GM18519 (cell line): ENCODE data around the gene HLA-DQB1.
"Not testable (repeated sequence)": the region's sequence is repeated elsewhere in the genome, so short reads cannot be mapped to it uniquely, and the experiment has no call there.

Experiments used
- ATAC-seq: cut with Tn5 transposase; IDR thresholded peaks from one replicate; pipeline ENCODE4 v1.9.1; 2021; ENCODE audit warnings: mild to moderate bottlenecking, moderate library complexity; ENCODE audit not compliant: unreplicated experiment, low FRiP score

HLA-DQB1 gene

DNA sequence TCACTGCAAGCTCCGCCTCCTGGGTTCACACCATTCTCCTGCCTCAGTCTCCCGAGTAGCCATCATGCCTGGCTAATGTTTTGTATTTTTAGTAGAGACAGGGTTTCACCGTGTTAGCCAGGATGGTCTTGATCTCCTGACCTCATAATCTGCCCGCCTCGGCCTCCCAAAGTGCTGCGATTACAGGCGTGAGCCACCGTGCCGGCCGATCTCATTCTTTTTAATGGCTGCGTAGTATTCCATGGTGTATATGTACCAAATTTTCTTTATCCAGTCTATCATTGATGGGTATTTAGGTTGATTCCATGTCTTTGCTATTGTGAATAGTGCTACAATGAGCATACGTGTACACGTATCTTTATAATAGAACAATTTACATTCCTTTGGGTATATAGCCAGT lies 36.7 kb downstream of the HLA-DQB1 start:
- not testable (repeated sequence) for ATAC-seq

DNA sequence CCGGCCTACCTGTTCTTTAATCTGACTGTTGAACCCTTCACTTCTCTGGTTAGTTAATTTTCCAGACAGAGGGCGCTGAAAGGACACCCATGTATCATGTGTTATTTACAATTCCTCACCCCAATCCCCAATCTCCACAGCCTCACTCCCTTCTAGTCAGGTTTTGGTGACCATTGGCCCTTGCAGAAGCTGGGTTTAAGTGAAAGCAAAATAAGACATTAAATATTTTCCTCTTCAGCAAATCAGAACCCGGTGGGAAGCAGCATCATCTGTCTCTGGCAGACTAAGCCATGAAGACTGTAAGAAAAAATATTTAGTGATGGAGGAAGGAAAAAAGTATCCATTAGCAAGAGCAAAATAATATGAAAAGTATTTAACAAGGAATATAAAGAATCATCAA lies 38.6 kb downstream of the HLA-DQB1 start:
- no peak for ATAC-seq

DNA sequence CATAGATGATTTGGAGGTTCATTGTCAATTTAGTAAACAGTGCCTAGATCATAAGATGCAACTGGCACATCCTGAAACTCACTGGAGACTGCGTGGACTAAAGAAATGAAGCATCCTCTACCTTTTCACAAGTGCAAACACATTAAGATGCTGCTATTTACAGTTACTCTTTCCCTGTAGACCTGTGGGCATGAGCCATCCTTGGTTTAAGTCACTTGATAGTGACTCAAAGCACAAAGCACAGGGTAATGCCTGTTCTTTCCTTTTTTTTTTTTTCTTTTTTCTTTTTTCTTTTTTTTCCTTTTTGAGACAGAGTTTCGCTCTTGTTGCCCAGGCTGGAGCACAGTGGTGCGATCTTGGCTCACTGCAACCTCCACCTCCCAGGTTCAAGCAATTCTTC lies 39.2 kb downstream of the HLA-DQB1 start:
- no peak for ATAC-seq

DNA sequence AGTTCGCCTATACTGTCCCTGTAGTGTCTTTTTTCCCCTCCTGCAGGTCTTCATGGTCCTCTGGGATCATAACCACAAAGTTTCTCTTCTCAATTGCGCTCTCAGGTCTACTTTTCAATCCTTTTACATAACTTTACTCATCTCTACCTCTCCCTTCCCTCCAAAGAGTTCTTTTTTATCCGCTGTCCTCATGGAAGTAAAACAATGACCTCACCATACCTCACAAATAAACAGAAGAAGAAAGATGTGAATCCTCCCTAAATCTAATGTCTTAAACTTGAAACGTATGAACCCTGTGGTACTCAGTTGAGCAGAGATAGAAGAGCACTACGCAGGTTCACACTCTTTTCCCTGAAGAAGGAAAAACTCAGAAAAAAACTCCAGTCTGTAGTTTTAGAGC lies 41.3 kb downstream of the HLA-DQB1 start:
- no peak for ATAC-seq

- ATAC-seq = no peak
These were observed 41.9 kb downstream of the HLA-DQB1 start for GRCh38 chr6:32624565-32624964.

DNA sequence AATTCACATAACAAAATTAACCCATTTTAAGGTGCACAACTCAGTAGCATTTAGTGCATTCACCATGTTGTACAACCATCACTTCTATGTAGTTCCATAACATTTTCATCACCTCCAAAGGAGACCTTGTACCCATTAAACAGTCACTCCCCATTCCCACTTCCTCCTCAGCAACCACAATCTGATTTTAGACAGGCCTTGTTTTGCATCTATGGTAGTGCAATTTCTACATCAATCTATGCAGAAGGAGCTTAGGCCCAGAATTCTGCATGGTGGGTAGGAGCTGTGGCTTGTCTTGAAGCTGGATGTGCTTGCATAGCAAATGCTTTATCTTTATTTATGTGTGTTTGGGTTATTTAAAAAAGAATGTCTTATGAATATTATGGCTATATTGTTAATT lies 42.8 kb downstream of the HLA-DQB1 start:
- ATAC-seq = no peak

DNA sequence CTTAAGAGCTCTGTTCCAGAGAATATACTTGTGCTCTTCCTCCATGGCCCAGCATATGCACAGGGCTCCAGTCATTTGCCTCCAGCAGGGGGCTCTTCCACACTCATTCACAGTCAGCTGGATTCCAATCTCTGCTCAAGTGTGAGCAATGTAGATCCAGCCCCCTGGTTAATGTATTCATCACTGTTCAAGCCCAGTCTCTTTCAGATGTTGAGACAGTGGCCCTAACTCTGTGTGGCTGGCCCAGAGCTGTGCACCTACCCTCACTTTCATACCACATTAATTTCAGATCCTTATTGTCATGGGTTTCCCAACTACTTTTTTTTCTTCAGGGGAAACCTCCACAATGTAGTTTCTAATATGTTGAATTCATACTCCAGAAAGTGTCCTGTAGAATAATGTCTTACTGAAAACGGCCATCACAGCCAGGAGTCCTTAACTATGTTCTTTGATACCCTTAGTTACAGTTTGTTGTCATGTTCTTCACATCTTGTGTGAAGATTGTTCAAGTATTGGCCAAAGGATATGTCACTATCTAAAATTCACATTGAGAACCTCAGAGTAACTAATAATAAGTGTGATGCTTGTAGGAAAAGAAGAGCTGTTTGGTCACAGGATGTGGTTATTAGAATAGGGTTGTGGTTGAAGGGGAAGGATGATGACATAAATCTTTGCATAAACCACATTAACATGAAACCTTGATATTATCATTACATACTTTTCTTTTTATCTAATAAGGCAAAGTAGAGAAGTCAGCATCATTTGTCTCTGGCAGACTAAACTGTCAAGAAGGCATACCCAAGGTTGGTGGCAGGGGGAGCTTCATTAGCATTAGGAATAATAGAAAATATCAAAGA lies 43.7 kb downstream of the HLA-DQB1 start:
- peak; percentile 57 for ATAC-seq

GRCh38 chr6:32621372-32621771 lies 45.1 kb downstream of the HLA-DQB1 start:
- ATAC-seq = no peak

- ATAC-seq = no peak
These were observed 48.7 kb downstream of the HLA-DQB1 start for GRCh38 chr6:32617751-32618150.

- ATAC-seq = no peak
These were observed 50.4 kb downstream of the HLA-DQB1 start for GRCh38 chr6:32615885-32616532.

DNA sequence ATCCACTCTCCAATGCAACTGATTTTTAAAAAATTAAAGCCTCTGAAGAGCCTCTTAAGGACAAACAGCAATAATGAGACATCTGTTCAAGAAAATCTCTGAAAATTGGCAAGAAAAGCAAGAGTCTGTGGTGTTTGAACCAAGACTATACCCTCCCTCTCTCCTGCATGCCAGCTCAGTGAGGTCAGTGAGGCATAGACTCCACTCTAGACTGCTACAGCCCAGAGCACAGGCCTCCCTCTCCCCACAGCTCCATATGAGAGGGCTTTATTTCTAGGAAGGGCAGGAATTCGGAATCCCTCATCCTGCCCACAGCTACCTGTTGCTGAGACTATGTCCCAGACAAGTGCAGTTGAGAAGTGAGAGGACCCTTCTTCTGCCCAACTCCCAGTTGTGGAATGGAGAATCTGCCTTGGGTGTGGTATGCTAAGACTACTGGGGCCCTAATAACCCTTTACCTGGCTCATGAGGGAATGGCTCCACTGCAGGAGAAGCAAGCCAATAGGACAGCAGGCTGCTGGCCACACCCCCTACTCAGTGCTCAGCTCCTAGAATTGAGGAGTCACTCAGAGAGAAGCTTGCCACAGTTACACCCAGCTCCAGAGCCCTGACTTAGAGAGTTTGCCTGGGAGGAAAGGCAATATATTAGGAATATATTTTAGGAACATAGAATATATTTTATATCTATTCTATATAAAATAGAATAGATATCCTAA lies 51.9 kb downstream of the HLA-DQB1 start:
- ATAC-seq = no peak

GRCh38 chr6:32613475-32613874 lies 53.0 kb downstream of the HLA-DQB1 start:
- no peak for ATAC-seq

DNA sequence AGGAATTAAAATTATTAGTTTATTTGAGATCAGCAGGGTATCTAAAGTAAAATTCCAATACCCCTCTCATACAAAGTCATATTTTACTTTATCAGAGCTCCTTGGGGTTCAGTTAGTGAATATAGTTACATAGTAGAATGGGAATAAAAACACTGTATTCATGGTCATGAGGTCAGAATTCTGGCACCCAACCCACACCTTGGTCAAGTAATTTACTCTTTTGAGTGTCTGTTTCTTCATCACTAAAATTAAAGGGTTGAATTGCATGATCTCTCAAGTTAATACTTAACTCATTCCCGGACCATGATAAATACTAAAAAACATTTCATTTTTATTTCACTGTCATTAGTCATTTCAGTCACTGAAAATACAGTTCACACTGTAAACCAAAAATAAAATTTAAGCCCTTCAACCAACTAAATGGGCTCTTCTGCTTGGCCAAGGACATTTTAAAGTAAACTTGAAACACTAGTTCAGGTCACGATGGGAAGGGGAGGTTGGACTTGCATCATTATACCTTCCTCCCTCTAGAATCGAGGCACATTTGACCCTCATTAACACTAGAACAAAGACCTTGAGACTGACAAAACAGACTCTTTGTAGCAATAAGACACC lies 55.7 kb downstream of the HLA-DQB1 start:
- ATAC-seq = no peak

DNA sequence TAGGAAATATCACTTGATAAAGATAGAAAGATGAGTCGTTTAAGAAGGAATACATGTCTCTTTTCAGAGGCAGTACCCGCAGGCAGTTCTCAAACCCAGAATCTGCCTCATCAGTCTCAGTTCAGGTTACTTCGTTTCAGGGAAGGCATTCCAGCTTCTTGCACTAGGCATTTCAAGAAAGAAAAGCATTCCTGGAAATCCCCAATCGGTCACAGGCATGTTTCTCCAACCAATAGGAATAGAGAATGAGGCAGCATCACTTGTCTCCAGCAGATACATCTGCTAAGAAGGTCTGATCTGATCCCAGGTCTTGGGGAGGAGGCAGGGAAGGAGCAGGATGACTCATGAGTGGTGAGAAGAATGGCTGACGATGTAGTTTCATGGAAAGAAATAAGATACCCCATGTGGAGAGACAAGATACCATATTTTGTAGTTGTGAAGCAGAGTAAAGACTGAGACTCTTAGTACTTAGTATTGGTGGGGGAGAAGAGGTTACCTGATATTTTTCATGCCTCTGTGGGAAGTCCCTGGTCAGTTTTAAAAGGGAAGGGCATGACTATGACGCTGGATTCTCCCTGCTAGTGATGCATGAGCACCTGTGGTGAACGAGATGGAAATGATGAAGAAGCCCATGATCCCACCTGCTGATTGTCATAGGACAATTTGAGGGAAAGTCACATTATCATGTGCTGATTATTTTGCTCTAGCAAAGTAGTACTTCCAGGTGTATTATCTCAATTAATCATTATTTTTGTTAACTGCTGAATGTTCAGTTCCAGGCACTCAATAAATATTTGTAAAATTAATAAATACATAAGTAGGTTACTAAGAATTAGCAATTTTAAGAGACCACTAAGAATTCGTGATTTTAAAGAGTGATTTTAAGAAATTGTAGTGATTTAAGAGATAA lies 56.5 kb downstream of the HLA-DQB1 start:
- ATAC-seq = peak; percentile 77
